ENCODE data around the gene REN.

Gene REN

GRCh38 chr1:204155881-204156280 is 10.3 kb downstream of the REN start:
- Histone ChIP-seq H3K9me3 (ENCODE audit: control insufficient read depth in 1 of 2, low read length in 2 of 2) (no peaks in the 10 kb centered on the region), H3K27ac (ENCODE audit: low read depth, low read length) (no peak overlapping the region), H3K4me1 (ENCODE audit: control insufficient read depth in 1 of 2, insufficient read depth in 2 of 2, low read length in 2 of 2) (peaks cover 0 to 10% of the 10 kb centered on the region in 2 donors), H3K9ac (ENCODE audit: low read depth in 1 of 2, low read length in 2 of 2) (no peak overlapping the region), H3K36me3 (ENCODE audit: control insufficient read depth in 1 of 2, insufficient read depth in 2 of 2, low read length in 2 of 2) (no peaks in the 10 kb centered on the region), H3K4me3 (ENCODE audit: low read depth in 1 of 2, low read length in 2 of 2) (no peak overlapping the region), H3K27me3 (ENCODE audit: control insufficient read depth in 1 of 2, insufficient read depth in 2 of 2, low read length in 2 of 2) (peaks cover 5 to 13% of the 10 kb centered on the region in 2 donors)

- Histone ChIP-seq H3K9ac (ENCODE audit: low read depth in 1 of 2, low read length in 2 of 2) (no peak overlapping the region), H3K27me3 (ENCODE audit: control insufficient read depth in 1 of 2, insufficient read depth in 2 of 2, low read length in 2 of 2) (peaks cover 5 to 13% of the 10 kb centered on the region in 2 donors), H3K9me3 (ENCODE audit: control insufficient read depth in 1 of 2, low read length in 2 of 2) (no peaks in the 10 kb centered on the region), H3K27ac (ENCODE audit: low read depth, low read length) (no peak overlapping the region), H3K36me3 (ENCODE audit: control insufficient read depth in 1 of 2, insufficient read depth in 2 of 2, low read length in 2 of 2) (no peaks in the 10 kb centered on the region), H3K4me1 (ENCODE audit: control insufficient read depth in 1 of 2, insufficient read depth in 2 of 2, low read length in 2 of 2) (peaks cover 0 to 10% of the 10 kb centered on the region in 2 donors), H3K4me3 (ENCODE audit: low read depth in 1 of 2, low read length in 2 of 2) (no peak overlapping the region)
These were observed 11.4 kb downstream of the REN start for GRCh38 chr1:204154568-204155255.

GRCh38 chr1:204153667-204154066 is 12.5 kb downstream of the REN start:
- H3K36me3 ChIP-seq (ENCODE audit: control insufficient read depth in 1 of 2, insufficient read depth in 2 of 2, low read length in 2 of 2): no peaks in the 10 kb centered on the region
- H3K27ac ChIP-seq (ENCODE audit: low read depth, low read length): no peak overlapping the region

GRCh38 chr1:204152310-204153044 is 13.7 kb downstream of the REN start:
- H3K27ac ChIP-seq (ENCODE audit: low read depth, low read length): no peak overlapping the region
- no peak overlapping the region for H3K9ac ChIP-seq (ENCODE audit: low read depth in 1 of 2, low read length in 2 of 2)

More at GRCh38 chr1:204153667-204154066, 12.5 kb downstream of the REN start:
- Histone ChIP-seq H3K4me3 (ENCODE audit: low read depth in 1 of 2, low read length in 2 of 2) (no peak overlapping the region), H3K4me1 (ENCODE audit: control insufficient read depth in 1 of 2, insufficient read depth in 2 of 2, low read length in 2 of 2) (peaks cover 0 to 10% of the 10 kb centered on the region in 2 donors), H3K9me3 (ENCODE audit: control insufficient read depth in 1 of 2, low read length in 2 of 2) (no peaks in the 10 kb centered on the region), H3K9ac (ENCODE audit: low read depth in 1 of 2, low read length in 2 of 2) (no peak overlapping the region), H3K27me3 (ENCODE audit: control insufficient read depth in 1 of 2, insufficient read depth in 2 of 2, low read length in 2 of 2) (peaks cover 5 to 13% of the 10 kb centered on the region in 2 donors)

GRCh38 chr1:204151552-204152309 is 14.4 kb downstream of the REN start, which contains the start of gene ETNK2:
TSS of gene ETNK2 (minus strand) at chr1:204152044. CDS start at chr1:204151852, 192 bp downstream.
- Histone ChIP-seq H3K36me3 (ENCODE audit: control insufficient read depth in 1 of 2, insufficient read depth in 2 of 2, low read length in 2 of 2) (no peaks in the 10 kb centered on the region), H3K9me3 (ENCODE audit: control insufficient read depth in 1 of 2, low read length in 2 of 2) (no peaks in the 10 kb centered on the region), H3K9ac (ENCODE audit: low read depth in 1 of 2, low read length in 2 of 2) (peak within 1 kb of the TSS in 1 of 2 donors; percentile 52), H3K4me1 (ENCODE audit: control insufficient read depth in 1 of 2, insufficient read depth in 2 of 2, low read length in 2 of 2) (peaks cover 0 to 10% of the 10 kb centered on the region in 2 donors), H3K4me3 (ENCODE audit: low read depth in 1 of 2, low read length in 2 of 2) (peak within 1 kb of the TSS; percentile 48 to 61), H3K27me3 (ENCODE audit: control insufficient read depth in 1 of 2, insufficient read depth in 2 of 2, low read length in 2 of 2) (peaks cover 5 to 13% of the 10 kb centered on the region in 2 donors), H3K27ac (ENCODE audit: low read depth, low read length) (peak within 1 kb of the TSS; percentile 39)

More at GRCh38 chr1:204152310-204153044, 13.7 kb downstream of the REN start:
- H3K27me3 ChIP-seq (ENCODE audit: control insufficient read depth in 1 of 2, insufficient read depth in 2 of 2, low read length in 2 of 2): peaks cover 5 to 13% of the 10 kb centered on the region in 2 donors
- H3K36me3 ChIP-seq (ENCODE audit: control insufficient read depth in 1 of 2, insufficient read depth in 2 of 2, low read length in 2 of 2): no peaks in the 10 kb centered on the region
- H3K4me1 ChIP-seq (ENCODE audit: control insufficient read depth in 1 of 2, insufficient read depth in 2 of 2, low read length in 2 of 2): peaks cover 0 to 10% of the 10 kb centered on the region in 2 donors
- H3K9me3 ChIP-seq (ENCODE audit: control insufficient read depth in 1 of 2, low read length in 2 of 2): no peaks in the 10 kb centered on the region
- H3K4me3 ChIP-seq (ENCODE audit: low read depth in 1 of 2, low read length in 2 of 2): peak overlapping the region; percentile 46 to 54

GRCh38 chr1:204150702-204151551 is 15.2 kb downstream of the REN start:
- peak overlapping the region; percentile 39 for H3K27ac ChIP-seq (ENCODE audit: low read depth, low read length)
- no peaks in the 10 kb centered on the region for H3K36me3 ChIP-seq (ENCODE audit: control insufficient read depth in 1 of 2, insufficient read depth in 2 of 2, low read length in 2 of 2)
- H3K4me3 ChIP-seq (ENCODE audit: low read depth in 1 of 2, low read length in 2 of 2): peak overlapping the region; percentile 48 to 61
- H3K9ac ChIP-seq (ENCODE audit: low read depth in 1 of 2, low read length in 2 of 2): peak overlapping the region in 1 of 2 donors; percentile 52
- H3K27me3 ChIP-seq (ENCODE audit: control insufficient read depth in 1 of 2, insufficient read depth in 2 of 2, low read length in 2 of 2): peaks cover 5 to 13% of the 10 kb centered on the region in 2 donors
- peaks cover 0 to 10% of the 10 kb centered on the region in 2 donors for H3K4me1 ChIP-seq (ENCODE audit: control insufficient read depth in 1 of 2, insufficient read depth in 2 of 2, low read length in 2 of 2)
- no peaks in the 10 kb centered on the region for H3K9me3 ChIP-seq (ENCODE audit: control insufficient read depth in 1 of 2, low read length in 2 of 2)

GRCh38 chr1:204149635-204150565 is 16.2 kb downstream of the REN start:
- H3K27ac ChIP-seq (ENCODE audit: low read depth, low read length): no peak overlapping the region
- H3K36me3 ChIP-seq (ENCODE audit: control insufficient read depth in 1 of 2, insufficient read depth in 2 of 2, low read length in 2 of 2): no peaks in the 10 kb centered on the region
- peaks cover 0 to 10% of the 10 kb centered on the region in 2 donors for H3K4me1 ChIP-seq (ENCODE audit: control insufficient read depth in 1 of 2, insufficient read depth in 2 of 2, low read length in 2 of 2)
- H3K9ac ChIP-seq (ENCODE audit: low read depth in 1 of 2, low read length in 2 of 2): no peak overlapping the region
- H3K9me3 ChIP-seq (ENCODE audit: control insufficient read depth in 1 of 2, low read length in 2 of 2): no peaks in the 10 kb centered on the region
- H3K27me3 ChIP-seq (ENCODE audit: control insufficient read depth in 1 of 2, insufficient read depth in 2 of 2, low read length in 2 of 2): peaks cover 5 to 13% of the 10 kb centered on the region in 2 donors
- H3K4me3 ChIP-seq (ENCODE audit: low read depth in 1 of 2, low read length in 2 of 2): no peak overlapping the region

GRCh38 chr1:204149107-204149506 is 17.0 kb downstream of the REN start:
- Histone ChIP-seq H3K9me3 (ENCODE audit: control insufficient read depth in 1 of 2, low read length in 2 of 2) (no peaks in the 10 kb centered on the region), H3K4me1 (ENCODE audit: control insufficient read depth in 1 of 2, insufficient read depth in 2 of 2, low read length in 2 of 2) (peaks cover 0 to 10% of the 10 kb centered on the region in 2 donors), H3K4me3 (ENCODE audit: low read depth in 1 of 2, low read length in 2 of 2) (no peak overlapping the region), H3K27me3 (ENCODE audit: control insufficient read depth in 1 of 2, insufficient read depth in 2 of 2, low read length in 2 of 2) (peaks cover 5 to 9% of the 10 kb centered on the region in 2 donors), H3K9ac (ENCODE audit: low read depth in 1 of 2, low read length in 2 of 2) (no peak overlapping the region), H3K27ac (ENCODE audit: low read depth, low read length) (no peak overlapping the region), H3K36me3 (ENCODE audit: control insufficient read depth in 1 of 2, insufficient read depth in 2 of 2, low read length in 2 of 2) (no peaks in the 10 kb centered on the region)
